GM21825 (cell line): ENCODE data around the gene PDS5B.
A peak's percentile ranks its signal among the peaks of the same experiment; 100 is the strongest.
"Not testable (repeated sequence)": the region's sequence is repeated elsewhere in the genome, so short reads cannot be mapped to it uniquely, and the experiment has no call there.

Experiments
- ATAC-seq: cut with Tn5 transposase; IDR thresholded peaks from one replicate; pipeline ENCODE4 v1.9.1; 2021; ENCODE audit warnings: mild to moderate bottlenecking, moderate library complexity; ENCODE audit not compliant: unreplicated experiment

The PDS5B gene

DNA sequence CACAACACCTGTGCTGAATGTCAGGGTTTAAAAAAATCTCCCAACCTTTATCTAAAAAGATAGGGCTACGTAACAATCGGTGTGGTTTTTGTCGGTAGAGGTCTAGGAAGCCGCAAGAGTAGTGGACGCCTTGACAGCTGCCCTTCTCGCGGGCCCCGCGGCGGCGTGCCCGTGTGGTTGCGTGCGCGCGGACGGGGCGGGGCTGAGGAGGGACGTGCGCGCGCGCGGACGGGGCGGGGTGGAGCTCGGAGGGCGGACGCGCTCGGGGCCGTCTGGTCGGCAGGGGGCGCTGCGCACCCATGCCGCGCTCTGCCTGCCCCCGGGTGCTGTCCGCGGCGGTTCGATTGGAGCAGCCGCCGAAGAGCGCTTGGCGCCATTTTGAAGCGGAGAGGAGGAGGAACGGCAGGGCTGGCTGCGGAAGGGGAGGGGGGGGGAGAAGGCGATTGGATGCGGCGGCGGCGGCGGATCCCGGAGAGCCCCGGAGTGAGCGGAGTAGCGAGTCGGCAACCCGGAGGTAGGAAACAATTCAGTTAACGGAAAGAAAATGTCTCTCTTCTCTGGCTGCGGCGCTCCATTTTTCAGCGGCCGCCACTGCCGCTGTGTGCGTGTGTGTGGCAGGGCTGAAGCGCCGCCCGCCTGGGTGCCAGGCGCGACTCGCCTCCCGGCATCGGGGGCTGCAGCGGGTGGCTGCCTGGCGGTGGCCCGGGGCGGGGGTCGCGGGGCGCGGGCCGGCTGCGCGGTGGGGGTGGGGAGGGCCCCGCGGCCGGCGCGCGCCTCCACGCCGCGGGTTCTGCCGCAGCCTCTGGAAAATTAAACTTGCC, at the start of gene PDS5B:
Gene PDS5B, plus strand, starts transcription at position 373 of the 821 bp plus-strand sequence. CDS start 62,321 bp downstream, outside the sequence.
- peak; percentile 86 for ATAC-seq

DNA sequence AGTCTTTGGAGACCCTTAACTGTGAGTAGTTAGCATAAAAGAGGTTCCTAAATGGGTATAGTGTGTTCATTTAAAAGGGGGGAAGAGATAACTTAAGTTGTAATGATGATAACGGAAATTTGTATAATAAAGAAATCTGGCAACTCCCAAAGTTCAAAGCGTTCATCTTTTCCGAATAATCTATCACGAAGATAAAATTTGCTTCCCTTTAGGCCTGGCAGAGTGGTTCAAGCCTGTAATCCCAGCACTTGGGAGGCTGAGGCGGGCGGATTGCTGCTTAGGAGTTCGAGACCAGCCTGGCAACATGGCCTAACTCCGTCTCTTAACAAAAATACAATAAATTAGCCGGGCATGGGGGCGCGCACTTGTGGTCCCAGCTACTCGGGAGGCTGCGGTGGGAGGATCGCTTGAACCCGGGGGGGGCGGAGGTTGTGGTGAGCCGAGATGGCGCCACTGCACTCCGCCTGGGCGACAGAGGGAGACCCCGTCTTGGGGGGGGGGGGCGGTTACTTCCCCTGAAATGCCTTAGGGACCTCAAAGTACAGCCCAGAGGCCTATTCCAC, 48.6 kb upstream of the PDS5B start:
- ATAC-seq: no peak

DNA sequence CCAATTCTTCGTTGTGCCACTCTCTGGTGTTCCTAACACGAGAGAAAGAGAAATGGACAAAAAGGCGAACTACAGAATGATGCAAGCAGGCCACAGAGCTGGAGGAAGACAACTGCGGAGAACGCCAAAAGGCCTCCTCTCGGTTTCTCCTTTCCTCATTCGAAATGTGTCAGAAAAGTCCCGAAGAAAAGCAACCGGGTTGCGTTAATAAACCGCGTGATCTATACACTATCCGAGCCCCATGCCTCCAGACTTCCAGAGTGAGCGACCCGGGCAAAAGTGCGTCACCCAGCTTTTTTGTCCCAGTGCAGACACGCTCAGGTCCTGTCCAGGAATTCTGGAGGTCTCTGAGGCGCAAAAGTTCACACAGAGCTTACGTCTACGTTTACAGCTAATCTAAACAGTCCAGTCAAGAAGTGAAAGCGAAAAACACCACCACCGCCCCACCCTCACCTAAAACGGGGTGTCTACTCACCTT, 48.1 kb upstream of the PDS5B start:
- ATAC-seq: peak; percentile 77

- ATAC-seq: peak; percentile 95
Observed at GRCh38 chr13:32538621-32539246, 47.5 kb upstream of the PDS5B start, which contains the start of gene N4BP2L2. Gene N4BP2L2, minus strand, starts transcription at chr13:32538795. Its CDS starts 1,768 bp downstream, at chr13:32537027.

DNA sequence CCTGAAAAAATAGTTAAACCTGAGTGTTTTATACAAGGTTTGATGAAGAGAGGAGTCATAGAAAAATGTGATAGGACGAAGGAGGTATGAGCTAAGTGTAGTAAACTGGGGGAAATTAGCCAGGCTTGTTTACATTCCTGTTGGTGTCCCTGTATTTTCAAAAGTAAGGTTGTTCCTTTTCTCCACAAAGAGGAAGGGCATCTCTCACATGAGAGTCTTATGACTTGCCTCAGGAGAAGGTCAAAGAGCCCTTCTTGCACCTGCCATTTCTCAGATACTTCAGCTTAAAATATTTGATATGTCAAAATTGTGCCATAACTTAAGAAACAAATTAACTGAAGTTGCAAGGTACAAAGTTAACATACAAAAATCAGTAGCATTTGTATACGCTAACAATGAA, 44.0 kb upstream of the PDS5B start:
- ATAC-seq: no peak

DNA sequence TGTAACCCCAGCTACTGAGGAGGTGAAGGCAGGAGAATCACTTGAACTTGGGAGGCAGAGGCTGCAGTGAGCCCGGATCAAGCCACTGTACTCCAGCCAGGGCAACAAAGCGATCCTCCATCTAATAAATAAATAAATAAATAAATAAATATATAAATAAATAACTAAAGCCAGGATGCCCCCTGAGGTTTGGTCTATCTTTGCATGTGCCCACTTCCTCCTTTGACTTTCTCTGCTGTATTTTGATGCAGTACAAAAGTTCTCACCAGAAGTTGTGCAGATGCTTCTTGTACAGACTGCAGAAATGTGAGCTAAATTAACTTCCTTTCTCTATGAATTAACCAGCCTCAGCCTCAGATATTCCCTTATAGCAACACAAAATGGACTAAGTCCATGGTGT, 41.2 kb upstream of the PDS5B start:
- ATAC-seq: no peak

DNA sequence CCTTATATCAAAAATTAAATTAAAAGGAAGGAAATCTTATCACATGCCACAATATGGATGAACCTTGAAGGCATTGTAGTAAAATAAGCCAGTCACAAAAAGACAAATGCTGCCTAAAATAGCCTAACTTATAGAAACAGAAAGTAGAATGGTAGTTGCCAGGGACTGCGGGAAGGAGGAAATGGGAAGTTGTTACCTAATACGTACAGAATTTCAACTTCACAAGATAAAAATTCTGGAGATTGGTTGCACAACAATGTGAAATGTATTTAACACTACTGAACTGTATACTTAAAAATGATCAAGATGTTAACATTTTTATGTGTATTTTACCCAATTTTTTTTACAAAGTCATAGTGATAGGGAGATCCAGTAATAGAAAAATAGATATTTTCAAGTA, 37.4 kb upstream of the PDS5B start:
- ATAC-seq: no peak

DNA sequence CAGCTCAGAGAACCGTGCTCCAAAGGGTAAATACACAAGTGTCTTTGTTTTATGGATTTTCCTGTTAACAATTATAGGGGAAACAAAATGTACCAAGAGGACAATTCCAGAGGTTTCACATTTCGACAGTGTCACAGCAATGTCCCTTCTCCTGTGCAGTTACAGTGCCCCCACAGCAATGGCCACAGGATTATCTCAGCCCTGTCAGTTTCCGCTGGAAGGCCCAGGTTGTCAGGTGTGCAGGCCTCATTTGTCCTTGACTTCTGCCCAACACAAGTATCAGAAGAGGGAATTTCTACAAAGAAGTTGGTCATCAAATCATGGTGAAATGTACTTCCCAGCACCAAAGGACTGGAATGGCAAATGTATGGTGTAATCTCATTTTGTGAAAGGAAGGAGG, 36.5 kb upstream of the PDS5B start:
- ATAC-seq: no peak

GRCh38 chr13:32553720-32554119, 32.5 kb upstream of the PDS5B start:
- no peak for ATAC-seq

- ATAC-seq: no peak
Observed at GRCh38 chr13:32555613-32556012, 30.6 kb upstream of the PDS5B start.

DNA sequence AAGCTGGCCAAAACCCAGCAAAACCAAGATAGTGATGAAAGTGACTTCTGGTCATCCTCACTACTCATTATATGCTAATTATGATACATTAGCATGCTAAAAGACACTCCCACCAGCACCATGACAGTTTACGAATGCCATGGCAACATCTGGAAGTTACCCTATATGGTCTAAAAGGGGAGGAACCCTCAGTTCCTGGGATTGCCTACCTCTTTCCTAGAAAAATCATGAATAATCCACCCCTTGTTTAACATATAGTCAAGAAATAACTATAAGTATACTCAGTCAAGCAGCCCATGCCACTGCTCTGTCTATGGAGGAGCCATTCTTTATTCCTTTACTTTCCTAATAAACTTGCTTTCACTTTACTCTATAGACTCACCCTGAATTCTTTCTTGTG, 25.4 kb upstream of the PDS5B start:
- ATAC-seq: not testable (repeated sequence)

DNA sequence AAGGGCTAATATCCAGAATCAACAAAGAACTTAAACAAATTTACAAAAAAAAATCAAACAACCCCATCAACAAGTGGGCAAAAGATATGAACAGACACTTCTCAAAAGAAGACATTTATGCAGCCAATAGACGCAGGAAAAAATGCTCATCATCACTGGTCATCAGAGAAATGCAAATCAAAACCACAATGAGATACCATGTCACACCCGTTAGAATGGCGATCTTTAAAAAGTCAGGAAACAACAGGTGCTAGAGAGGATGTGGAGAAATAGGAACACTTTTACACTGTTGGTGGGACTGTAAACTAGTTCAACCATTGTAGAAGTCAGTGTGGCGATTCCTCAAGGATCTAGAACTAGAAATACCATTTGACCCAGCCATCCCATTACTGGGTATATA, 10.6 kb upstream of the PDS5B start:
- ATAC-seq: not testable (repeated sequence)

- no peak for ATAC-seq
Observed at GRCh38 chr13:32577032-32577431, 9.2 kb upstream of the PDS5B start.

GRCh38 chr13:32581177-32581786, 5.0 kb upstream of the PDS5B start:
- no peak for ATAC-seq

DNA sequence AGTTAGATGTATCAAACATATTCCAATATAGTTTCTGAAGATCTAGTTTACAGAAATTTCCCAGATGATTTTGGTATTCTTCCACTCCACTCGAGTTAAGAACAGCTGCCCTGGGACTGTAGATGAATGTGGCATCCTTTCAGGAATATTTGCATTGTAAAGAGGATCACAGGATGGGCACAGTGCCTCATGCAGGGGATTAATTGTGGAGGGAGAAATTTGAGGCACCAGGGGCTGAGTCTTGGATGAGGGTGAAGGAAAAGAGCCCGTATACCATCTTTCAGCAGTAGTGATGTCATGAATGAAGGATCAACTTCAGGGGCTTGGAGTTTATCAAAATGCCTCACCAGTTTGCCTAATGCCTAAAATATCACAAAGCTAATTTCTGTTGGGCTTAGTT, 4.0 kb upstream of the PDS5B start:
- no peak for ATAC-seq

GRCh38 chr13:32582991-32583390, 3.3 kb upstream of the PDS5B start:
- ATAC-seq: no peak

DNA sequence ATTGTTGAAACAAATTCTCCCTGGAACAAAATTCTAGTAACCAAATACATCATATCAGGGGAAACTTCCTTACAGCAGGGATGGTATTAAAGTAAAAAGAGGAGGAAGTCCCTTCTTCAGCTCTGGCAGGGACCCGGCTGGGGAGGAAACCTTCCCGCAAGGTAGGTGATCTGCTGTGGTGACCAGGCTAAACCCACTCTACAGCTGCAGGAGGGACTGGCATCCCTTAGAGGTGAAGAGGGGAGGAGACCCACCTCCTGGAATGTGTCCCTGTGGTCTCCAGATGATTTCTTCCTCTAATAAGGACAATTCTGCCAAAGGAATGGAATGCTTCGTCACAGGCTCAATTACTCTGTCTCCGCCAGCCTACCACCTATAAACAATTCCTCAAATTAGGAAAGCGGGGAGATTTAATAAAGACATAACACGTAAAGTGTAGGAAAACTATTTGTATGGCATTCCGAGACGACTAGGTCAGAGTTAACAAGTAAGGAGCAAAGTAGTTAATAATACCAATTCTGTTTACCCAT, 637 bp upstream of the PDS5B start:
- no peak for ATAC-seq

GRCh38 chr13:32587011-32587810, 959 bp downstream of the PDS5B start:
- ATAC-seq: peak; percentile 42

DNA sequence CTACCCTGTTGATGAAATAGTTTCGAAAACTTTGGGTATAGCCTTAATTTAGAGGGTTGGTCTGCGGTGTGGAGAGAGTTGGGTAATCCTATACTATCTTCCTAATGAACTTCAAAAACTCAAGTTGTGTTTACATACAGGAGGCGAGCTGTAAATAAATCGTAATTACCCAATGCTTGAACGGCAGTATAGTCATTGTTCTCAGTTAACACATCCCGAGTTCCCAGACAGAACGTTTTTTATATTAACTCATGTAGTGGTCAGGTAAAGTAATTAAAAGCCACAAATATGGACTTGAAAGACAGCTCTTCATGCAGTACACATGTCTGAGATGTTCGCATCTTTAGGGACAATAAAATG, 1.5 kb downstream of the PDS5B start:
- no peak for ATAC-seq

GRCh38 chr13:32588736-32589135, 2.5 kb downstream of the PDS5B start:
- no peak for ATAC-seq
